HuH-7.5 (cell line): ENCODE results near the gene ATP6V0A4.
"Not testable (repeated sequence)": the region's sequence is repeated elsewhere in the genome, so short reads cannot be mapped to it uniquely, and the experiment has no call there.

Experiments used
- DNase-seq: peaks from one replicate; pipeline ENCODE4 v3.0.0; 2011; ENCODE audit warnings: low spot score

ATP6V0A4 gene

DNA sequence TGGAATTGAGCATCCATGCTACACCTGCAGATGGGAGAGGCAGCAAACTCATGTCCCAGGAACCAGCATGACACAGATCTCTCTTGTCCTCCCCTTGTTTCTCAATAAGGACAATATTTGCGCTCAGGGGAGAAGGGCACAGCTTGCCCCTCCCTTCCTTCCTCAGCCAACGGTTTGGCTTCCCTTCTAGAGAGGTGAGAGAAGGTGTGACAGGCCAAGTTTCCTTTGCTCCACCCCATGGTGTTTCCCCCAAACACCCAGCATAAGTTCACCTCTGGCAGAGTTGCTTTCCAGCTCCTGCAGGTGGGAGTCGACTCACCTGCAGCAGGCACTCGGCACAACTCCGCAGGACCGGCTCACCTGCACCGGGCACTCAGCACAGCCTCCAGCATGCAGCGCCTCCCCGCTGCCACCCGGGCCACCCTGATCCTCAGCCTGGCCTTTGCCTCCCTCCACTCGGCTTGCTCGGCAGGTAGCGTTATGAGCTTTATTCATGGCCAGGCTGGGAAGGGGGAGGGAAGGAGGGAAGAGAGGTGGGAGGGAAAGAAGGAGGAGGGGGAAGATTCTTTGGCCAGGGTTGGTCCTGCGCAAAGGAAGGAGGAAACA, at the start of gene ATP6V0A4, which contains the start of gene TMEM213:
ATP6V0A4 (minus strand) TSS at position 482 of the 606 bp plus-strand sequence. CDS start 26,949 bp downstream, outside the sequence.
TMEM213 (plus strand) TSS at position 280 of the 606 bp plus-strand sequence; CDS start at position 391, 111 bp downstream.
- DNase-seq, result no peak

- no peak for DNase-seq
Measured at GRCh38 chr7:138845711-138846110, 47.7 kb upstream of the ATP6V0A4 start.

DNA sequence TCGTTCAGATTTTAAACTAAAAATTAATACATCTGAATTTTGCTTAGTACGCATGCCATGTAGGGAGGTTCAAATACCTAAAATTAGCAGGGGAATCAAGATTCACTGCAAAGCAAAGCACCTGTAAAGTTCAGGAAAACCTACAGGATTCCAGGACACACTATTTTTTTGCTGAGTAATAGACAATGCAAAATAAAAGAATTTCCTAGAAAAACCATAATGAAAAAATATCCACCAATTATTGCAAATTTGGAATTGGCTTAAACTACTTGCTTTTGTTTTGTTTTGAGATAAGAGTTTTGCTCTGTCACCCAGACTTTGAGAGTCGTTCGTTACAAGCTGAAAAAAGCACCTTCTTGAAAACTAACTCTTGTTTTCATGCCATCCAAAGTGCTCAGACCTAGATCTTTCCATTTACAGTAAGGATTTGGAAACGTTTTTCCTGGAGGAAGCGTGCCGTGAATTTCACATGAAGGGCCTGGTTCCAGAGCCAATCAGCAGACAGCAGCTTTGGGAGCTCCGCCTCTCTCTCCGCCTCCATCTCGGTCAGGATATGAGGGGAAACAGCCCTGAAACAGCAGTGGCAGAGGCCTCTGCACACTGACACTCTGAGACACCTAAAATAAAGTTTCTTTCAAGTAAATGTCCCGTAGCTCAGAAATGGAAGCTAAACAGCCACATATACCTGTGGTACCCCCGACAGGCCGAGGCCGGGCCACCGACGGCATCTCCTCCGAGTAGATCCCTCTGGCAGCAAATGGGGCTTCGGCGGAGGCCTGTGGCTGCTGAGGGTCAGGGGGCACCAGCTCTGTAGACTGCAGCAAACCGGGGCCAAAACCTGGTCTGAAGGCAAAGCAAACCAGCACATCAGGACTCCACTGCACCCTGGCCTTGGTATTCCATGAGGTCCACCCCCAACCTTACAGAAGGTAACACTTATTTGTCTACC, 45.9 kb upstream of the ATP6V0A4 start:
- DNase-seq, result no peak

GRCh38 chr7:138842111-138842510, 44.1 kb upstream of the ATP6V0A4 start:
- no peak for DNase-seq

GRCh38 chr7:138838166-138838565, 40.2 kb upstream of the ATP6V0A4 start:
- no peak for DNase-seq

GRCh38 chr7:138837627-138838026, 39.6 kb upstream of the ATP6V0A4 start:
- no peak for DNase-seq

DNA sequence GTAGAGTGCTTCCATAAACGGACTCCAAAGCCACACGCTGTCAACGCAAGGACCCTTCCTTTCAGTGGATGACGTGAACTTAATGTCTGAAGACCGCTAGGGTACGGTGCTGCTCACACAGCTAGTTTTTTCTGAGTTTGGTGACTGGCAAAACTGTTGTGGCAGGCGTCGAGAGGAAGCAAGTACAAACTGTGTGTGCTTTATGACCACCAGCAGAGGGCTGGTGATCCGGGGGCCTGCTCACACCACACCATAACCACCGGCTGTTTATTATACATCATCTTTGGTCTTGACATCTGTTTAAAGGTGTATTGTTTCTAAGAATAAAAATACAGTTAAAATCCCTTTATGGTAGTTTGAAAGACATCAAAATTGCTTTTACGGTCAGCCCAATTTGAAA, 37.1 kb upstream of the ATP6V0A4 start:
- no peak for DNase-seq

DNA sequence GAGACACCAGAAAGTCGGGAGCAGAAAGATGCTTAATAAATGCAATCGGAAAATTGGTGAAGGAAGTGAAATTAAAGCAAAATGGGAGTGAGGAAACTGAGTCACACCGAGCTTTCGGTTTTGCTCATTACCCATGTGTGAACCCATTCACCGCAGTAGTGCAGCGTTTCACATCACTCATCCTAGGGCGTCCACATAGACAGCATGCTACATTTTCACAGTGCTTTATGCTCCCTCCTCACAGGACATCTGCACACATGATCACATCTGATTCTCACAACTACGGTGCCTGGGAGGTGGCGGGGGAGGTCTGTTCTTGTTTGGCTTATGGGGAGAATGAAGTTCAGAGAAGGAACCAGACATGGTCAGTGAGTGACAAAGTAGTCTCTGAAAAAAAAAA, 36.6 kb upstream of the ATP6V0A4 start:
- no peak for DNase-seq

DNA sequence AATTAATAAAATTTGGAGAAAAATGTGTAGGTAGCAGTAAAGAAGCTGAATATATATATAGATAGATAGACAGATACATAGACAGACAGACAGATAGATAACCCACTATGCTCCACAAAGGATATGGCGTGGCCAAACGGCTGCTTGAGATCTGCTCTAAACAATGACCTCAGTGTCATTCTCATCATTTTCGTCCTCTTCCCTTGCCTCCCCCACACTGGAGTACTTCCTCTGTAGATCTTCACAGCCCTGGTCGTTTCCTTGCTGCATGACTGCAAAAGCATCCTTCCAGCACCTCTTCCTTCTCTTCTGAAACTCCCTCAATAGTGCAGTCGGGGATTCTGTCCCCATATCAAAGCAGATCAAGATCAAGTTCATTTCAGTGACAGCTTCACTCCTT, 35.6 kb upstream of the ATP6V0A4 start:
- DNase-seq, result no peak

DNA sequence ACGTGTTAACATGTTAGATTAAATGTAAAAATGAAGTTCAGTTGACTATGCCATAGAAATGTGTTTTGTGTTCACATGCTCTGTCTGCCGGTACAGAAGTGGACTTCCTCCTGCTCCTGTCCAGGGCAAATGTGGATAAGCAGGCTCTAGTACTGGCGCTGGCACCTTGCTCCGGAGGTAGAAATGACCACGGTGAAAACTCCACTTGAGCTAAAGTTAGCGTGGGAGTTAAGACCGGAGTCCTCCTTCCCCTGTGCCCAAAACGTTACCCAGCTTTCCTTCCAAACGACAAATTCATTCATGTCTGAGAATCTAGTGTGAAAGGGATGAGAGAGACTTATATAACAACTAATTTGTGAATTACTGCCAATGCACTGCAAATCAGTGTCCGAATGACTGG, 35.0 kb upstream of the ATP6V0A4 start:
- DNase-seq, result no peak

DNA sequence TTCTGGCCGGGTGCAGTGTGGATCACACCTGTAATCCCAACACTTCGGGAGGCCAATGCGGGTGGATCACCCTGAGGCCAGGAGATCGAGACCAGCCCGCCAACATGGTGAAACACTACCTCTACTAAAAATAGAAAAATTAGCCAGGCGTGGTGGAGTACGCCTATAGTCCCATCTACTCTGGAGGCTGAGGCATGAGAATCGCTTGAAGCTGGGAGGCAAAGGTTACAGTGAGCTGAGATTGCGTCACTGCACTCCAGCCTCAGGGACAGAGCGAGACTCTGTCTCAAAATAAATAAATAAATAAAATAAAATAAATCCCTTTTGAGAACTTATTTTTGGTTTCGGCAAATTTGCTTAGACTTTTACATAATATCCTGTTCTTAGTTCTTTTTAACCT, 31.3 kb upstream of the ATP6V0A4 start:
- no peak for DNase-seq

DNA sequence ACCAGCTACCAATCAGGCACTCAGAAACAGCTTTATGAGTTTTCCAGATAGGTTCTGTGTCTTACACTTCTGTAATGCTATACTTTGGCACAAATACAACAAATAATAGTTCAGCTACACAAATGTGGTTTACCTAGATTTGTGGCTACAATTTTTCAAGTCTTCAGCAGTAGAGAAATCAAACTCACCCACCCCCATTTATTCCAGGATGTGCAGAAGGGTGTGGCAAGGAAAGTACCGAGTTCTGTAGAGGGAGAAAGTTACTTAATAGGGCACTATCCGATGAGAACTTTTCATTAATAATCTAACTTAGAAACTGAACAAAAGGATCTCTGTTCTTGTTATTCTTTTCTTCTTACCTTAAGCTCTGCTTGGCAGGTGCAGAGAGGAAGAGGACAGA, 30.3 kb upstream of the ATP6V0A4 start:
- no peak for DNase-seq

DNA sequence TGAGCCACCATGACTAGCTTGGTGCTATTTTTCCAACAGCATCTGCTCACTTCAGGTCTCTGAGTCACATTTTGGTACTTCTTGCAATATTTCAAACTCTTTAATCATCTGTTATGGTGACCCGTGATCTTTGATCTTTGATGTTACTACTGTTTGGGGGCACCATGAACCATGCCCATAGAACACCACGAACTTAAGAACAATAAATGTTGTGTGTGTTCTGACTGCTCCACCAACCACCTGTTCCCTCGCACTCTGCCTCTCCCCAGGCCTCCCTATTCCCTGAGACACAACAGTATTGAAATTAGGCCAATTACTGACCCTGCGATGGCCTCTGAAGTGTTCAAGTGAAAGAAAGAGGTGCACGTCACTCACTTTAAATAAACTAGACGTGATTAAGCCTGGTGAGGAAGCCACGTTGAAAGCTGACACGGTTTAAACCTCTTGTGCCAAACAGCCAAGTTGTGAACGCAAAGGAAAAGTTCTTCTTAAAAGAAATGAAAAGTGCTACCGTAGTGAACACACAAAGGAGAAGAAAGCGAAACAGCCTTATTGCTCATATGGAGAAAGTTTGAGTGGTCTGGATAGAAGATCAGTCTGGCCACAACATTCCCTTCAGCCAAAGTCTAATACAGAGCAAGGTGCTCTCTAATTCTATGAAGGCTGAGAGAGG, 27.2 kb upstream of the ATP6V0A4 start:
- no peak for DNase-seq

DNA sequence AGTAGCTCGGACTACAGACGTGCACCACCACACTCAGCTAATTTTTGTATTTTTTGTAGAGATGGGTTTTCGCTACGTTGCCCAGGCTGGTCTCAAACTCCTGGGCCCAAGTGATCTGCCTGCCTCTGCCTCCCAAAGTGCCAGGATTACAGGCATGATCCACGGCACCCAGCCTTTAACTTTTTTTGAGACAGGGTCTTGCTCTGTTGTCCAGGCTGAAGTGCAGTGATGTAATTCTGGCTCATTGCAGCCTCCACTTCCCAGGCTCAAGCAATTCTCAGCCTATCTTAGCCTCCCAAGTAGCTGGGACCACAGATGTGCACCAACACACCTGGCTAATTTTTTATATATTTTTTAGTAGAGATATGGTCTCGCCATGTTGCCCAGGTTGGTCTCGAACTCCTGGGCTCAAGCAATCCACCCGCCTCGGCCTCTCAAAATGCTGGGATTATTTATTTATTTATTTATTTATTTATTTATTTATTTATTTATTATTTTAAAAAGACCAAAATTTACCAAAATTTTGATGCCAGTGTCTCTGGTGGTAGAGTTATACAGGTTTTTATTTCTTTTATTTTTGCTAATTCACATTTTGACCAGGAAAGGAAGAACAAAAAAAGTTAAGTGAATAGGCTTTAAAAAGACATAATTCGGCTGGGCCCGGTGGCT, 25.0 kb upstream of the ATP6V0A4 start:
- DNase-seq, result no peak

DNA sequence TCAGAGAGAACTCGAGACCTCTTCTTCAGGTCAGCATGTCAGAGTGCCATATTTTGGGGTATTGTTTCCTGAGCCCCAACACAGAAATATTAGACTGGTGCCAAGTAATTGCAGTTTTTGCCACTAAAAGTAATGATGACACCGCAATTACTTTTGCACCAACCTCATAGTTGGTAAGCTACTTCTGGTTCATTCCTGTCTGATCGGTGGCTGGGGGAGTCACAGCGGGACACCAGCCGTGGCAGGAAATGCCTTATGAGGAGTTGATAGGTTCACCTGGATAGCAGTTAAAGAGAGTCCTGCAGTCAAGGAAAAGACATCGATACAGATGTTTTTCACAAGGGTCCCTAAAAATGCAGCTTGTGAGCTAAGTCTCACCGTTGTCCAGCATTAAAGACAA, 23.9 kb upstream of the ATP6V0A4 start:
- DNase-seq, result no peak

GRCh38 chr7:138819625-138820024, 21.6 kb upstream of the ATP6V0A4 start:
- DNase-seq, result no peak

- no peak for DNase-seq
Measured at GRCh38 chr7:138816650-138817049, 18.7 kb upstream of the ATP6V0A4 start.

- DNase-seq, result no peak
Measured at GRCh38 chr7:138814816-138815332, 16.9 kb upstream of the ATP6V0A4 start.

GRCh38 chr7:138813945-138814344, 15.9 kb upstream of the ATP6V0A4 start:
- no peak for DNase-seq

GRCh38 chr7:138811327-138811726, 13.3 kb upstream of the ATP6V0A4 start:
- DNase-seq, result not testable (repeated sequence)

GRCh38 chr7:138809346-138809745, 11.3 kb upstream of the ATP6V0A4 start:
- DNase-seq, result no peak

DNA sequence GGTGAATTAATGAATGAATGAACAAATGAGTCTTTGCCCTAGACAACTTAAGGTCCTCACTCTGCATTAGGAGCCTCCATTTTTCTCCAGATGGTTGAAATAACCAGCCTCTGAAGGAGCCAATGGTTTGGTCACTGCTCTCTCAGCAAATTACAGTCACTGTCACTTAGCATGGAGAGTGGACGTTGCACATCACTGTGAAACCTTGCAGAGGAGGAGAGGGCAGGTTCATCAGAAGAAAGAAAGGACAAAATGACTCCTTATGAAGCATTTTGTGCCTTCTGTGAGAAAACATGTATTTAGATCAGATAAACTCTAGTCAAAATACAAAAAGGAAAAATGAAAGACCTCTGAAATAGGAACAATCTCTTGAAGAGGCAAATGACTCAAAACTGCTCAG, 6.6 kb upstream of the ATP6V0A4 start:
- no peak for DNase-seq
